ENCODE measurements around the gene PTCD1.

GRCh38 chr7:99468336-99468918 lies 29.8 kb upstream of the PTCD1 start:
- no peak for TF ChIP-seq CTCF (IDR thresholded peaks at IDR 0.05 in 8 of 11, conservative IDR thresholded peaks at IDR 0.05 in 3 of 11)
- no peak for TF ChIP-seq POLR2A (IDR thresholded peaks at IDR 0.05)

Measured in spleen (tissue), 7 donors.